PFSK-1 (cell line): ENCODE measurements around the gene RTN4IP1.

ENCODE experiments used
- FOXP2 ChIP-seq: optimal IDR thresholded peaks from 2 replicates; pipeline ENCODE3; 2011; ENCODE audit warnings: borderline replicate concordance, control low read depth, inconsistent platforms; ENCODE audit not compliant: insufficient read depth; ENCODE audit errors: extremely low read length, extremely low read depth
- POLR2AphosphoS5 ChIP-seq: IDR thresholded peaks from 2 replicates; pipeline ENCODE4 v1.6.1; 2012; ENCODE audit warnings: low read depth, mild to moderate bottlenecking, control low read depth, low read length, moderate library complexity
- SIN3A ChIP-seq: IDR thresholded peaks from 2 replicates; pipeline ENCODE4 v1.6.1; 2012; ENCODE audit warnings: mild to moderate bottlenecking, low read length, moderate library complexity, borderline replicate concordance; ENCODE audit not compliant: insufficient read depth
- TAF1 ChIP-seq: IDR thresholded peaks from 2 replicates; pipeline ENCODE4 v1.6.1; 2012; ENCODE audit warnings: low read length, control low read depth, borderline replicate concordance; ENCODE audit not compliant: insufficient read depth
- TF ChIP-seq, protein P1 (sequence below), 2 experiments: IDR thresholded peaks; 2 replicates each; pipeline versions ENCODE4 v1.6.1 to v1.8.0; 2011 to 2012; ENCODE audit warnings: low read depth in 2 of 2, low read length in 2 of 2, control low read depth in 1 of 2, inconsistent platforms in 1 of 2, mild to moderate bottlenecking in 1 of 2, moderate library complexity in 1 of 2; ENCODE audit not compliant: insufficient read depth in 1 of 2

Gene RTN4IP1

DNA sequence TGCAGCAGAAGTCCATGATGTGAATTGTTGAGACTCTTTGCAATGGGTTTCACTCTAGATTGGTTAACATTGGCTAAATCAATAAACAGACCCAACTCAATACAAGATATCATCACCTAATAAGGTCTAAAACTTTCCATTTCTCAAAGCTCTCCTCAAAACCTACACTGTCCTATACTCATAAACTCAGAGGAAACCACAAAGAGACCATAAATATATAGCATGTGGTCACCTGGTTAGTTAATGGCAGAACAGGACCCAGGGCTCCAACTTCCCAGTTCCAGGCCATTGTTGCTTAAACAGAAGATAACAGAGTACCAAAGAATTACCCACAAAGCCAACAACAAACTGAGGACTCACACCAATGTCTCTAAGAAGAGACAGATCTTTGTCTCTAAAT lies 12.0 kb downstream of the RTN4IP1 start:
- no peak for TF ChIP-seq POLR2AphosphoS5
- TF ChIP-seq SIN3A: no peak
- TF ChIP-seq TAF1: no peak

DNA sequence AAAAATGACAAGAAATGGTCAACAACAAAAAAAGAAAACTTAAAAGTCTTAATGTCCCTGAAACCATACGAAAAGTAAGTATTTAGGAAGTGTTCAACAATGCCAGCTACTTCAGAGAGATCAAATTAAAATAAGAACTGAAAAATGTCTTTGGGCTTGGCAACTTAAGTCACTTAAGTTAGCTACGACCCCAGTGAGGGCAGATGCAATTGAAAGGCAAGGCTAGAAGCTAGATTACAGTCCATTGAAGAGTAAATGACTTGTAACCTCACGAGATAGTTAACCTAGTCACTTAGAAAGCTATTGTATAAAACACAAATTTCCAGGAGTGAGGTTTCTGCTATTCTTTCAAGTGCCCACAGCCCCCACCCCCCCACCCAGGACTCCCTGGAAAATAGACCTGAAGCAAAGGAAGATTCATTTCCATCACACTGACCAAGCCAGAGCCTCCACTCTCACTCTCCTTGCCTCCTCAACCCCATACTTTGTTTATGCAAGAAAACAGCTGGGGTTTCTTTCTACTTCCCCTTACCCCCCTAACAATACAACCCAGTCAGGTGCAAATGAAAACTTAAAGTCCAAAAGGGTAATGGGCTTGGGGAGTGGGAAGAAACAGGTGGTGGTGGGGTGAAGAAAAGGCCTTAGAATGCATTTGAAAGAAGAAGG lies 14.6 kb downstream of the RTN4IP1 start:
- TF ChIP-seq TAF1: no peak
- no peak for TF ChIP-seq SIN3A
- TF ChIP-seq POLR2AphosphoS5: no peak
- TF ChIP-seq, protein P1, sequence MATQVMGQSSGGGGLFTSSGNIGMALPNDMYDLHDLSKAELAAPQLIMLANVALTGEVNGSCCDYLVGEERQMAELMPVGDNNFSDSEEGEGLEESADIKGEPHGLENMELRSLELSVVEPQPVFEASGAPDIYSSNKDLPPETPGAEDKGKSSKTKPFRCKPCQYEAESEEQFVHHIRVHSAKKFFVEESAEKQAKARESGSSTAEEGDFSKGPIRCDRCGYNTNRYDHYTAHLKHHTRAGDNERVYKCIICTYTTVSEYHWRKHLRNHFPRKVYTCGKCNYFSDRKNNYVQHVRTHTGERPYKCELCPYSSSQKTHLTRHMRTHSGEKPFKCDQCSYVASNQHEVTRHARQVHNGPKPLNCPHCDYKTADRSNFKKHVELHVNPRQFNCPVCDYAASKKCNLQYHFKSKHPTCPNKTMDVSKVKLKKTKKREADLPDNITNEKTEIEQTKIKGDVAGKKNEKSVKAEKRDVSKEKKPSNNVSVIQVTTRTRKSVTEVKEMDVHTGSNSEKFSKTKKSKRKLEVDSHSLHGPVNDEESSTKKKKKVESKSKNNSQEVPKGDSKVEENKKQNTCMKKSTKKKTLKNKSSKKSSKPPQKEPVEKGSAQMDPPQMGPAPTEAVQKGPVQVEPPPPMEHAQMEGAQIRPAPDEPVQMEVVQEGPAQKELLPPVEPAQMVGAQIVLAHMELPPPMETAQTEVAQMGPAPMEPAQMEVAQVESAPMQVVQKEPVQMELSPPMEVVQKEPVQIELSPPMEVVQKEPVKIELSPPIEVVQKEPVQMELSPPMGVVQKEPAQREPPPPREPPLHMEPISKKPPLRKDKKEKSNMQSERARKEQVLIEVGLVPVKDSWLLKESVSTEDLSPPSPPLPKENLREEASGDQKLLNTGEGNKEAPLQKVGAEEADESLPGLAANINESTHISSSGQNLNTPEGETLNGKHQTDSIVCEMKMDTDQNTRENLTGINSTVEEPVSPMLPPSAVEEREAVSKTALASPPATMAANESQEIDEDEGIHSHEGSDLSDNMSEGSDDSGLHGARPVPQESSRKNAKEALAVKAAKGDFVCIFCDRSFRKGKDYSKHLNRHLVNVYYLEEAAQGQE (IDR thresholded peaks at IDR 0.05; ENCODE audit: insufficient read depth in 1 of 2, low read depth in 2 of 2, low read length in 2 of 2): no peak
- TF ChIP-seq FOXP2: no peak

DNA sequence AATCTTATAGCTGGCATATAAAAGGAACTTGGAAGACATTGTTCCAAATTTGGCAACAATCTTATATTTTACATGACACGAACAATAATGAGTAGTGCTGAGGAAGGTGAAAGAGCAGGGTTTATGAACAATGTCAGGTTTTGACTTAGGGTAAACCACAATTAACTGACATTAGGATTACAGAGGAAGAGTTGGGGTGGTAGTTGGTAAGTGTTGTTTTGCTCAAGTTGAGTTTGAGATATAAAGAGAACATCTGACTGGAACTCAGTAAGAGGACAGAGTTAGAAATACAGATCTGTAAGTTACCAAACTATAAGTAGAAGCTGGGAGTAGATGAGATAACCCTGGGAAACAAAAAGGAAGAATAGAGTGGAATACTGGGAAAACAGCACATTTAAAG lies 15.1 kb downstream of the RTN4IP1 start:
- TF ChIP-seq, protein P1 (IDR thresholded peaks at IDR 0.05; ENCODE audit: insufficient read depth in 1 of 2, low read depth in 2 of 2, low read length in 2 of 2): no peak
- TF ChIP-seq TAF1 (no peak), POLR2AphosphoS5 (no peak), FOXP2 (no peak), SIN3A (no peak)

DNA sequence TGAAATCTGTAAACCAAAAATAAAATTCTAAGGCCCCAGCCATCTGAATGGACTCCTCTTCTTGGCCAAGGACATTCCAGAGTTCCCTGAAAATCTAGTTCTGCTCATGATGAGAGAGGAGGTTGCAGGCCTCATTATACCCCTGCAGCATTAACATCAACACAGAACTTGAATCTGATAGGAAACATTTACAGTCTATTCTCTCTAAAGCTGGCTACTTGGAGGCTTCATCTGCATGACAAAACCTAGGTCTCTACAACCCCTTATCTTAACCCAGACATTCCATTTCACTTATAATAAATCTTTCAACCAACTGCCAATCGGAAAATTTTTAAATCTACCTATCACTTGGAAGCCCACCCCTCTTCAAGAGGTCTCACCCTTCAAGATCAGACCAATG lies 15.7 kb downstream of the RTN4IP1 start:
- TF ChIP-seq TAF1 (no peak), SIN3A (no peak), FOXP2 (no peak), POLR2AphosphoS5 (no peak)
- TF ChIP-seq, protein P1 (IDR thresholded peaks at IDR 0.05; ENCODE audit: insufficient read depth in 1 of 2, low read depth in 2 of 2, low read length in 2 of 2): no peak

DNA sequence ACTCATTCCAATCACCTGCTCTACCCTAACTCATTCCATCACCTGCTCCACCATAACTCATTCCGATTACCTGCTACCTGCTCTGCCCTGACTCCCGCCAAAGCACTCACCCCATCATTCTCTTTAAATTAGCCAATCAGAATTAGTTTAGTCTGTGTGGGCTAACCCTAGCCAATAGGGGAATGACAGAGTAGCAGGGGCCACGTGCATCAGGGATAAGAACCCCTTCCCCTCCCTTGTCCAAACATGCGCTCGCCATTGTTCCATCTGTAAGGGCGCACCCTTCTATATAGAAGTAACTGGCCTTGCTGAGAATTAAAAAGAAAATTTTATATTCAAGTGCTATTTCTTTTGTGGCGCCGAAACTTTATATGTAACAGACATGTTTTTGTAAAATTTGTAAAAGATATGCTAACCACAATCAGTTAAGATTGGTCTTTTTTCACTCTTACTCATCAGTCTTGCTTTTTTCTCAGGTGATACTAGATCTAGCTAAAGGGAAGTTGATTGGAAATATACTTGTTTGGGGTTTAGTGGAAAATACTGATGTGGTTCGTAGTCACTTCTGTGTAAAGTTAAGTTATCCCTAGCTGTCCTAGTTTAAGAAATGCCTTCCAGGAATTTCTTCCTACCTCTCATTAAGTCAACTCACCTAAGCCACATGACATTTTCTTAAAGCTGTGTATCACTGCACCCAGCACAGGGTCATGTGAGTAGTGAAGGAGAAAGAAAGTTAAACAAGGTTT lies 16.5 kb downstream of the RTN4IP1 start:
- TF ChIP-seq FOXP2 (no peak), SIN3A (no peak), TAF1 (no peak)
- TF ChIP-seq, protein P1 (IDR thresholded peaks at IDR 0.05; ENCODE audit: insufficient read depth in 1 of 2, low read depth in 2 of 2, low read length in 2 of 2): no peak
